ENCODE measurements around the gene ITGB1BP1.

Gene ITGB1BP1

GRCh38 chr2:9423922-9424272 lies 569 bp upstream of the ITGB1BP1 start:
- DNase-seq: no peak

GRCh38 chr2:9422321-9423099 lies 818 bp downstream of the ITGB1BP1 start:
- peak; percentile 48 for DNase-seq

GRCh38 chr2:9420495-9420894 lies 2.8 kb downstream of the ITGB1BP1 start:
- DNase-seq: no peak

- DNase-seq: no peak
Observed at GRCh38 chr2:9419541-9419940, 3.8 kb downstream of the ITGB1BP1 start.

- DNase-seq: no peak
Observed at GRCh38 chr2:9418746-9419145, 4.6 kb downstream of the ITGB1BP1 start.

DNA sequence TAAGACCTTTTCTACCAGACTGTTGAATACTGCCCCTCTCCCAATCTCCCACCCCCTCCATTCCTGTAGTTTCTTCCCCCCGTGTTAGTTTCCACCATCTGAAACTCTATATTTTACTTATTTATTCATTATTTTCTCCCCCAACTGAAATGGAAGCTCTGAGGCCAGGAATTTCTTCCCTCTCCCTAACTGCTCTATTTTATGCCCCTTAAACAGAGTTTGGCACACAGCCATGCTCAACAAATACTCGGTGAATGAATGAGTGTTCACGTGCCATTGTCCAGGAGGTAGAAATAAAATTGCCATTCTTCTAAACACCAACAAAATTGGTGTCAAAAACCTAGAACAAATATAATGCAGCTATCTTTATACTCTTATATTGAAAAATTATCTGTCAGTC lies 5.6 kb downstream of the ITGB1BP1 start:
- no peak for DNase-seq

DNA sequence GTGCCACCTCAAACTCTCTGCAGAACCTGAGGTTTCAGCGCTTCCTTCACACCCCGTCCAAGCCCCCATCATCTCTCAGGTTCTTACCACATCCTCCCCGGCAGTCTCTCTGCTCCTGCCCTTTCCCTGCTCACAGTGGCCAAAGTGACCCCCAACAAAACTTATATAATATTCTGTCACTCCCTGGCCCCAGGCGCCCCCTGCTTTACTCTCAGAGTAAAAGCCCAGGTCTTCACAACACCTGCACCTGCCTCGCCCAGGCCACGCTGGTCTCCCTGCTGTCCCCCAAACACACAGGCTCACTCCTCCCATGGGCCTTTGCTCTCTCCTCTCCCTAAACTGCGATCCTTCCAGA lies 6.4 kb downstream of the ITGB1BP1 start:
- no peak for DNase-seq

GRCh38 chr2:9416267-9416961 lies 6.9 kb downstream of the ITGB1BP1 start:
- no peak for DNase-seq

DNA sequence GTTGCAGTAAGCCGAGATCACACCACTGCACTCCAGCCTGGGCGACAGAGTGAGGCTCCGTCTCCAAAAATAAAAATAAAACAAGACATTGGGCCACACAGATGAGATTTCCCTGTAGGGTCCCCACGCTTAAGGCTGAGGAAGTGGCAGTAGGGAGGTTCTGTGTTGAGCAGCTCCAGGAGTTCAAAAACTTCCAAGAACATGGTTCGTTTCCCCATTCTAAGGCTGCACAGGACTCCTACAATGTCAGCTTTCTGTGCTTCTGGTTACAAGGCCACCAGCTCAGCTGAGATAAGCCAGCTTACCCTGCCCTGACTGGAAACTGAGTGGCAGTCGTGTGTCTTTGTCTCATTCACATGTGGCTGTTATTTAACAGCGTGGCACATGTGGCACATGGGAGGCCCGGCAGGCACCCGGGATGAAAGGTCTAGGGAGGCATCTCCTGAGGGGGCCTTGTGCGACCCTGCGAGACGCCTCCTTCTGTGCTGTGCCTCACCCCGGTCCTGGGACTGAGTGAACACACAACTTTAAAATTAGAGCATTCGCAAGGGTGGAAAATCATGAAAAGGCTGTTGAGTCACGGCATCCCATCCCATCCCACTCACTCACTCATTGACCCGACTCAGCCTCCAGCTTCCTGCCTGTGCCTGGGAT lies 7.7 kb downstream of the ITGB1BP1 start:
- no peak for DNase-seq

DNA sequence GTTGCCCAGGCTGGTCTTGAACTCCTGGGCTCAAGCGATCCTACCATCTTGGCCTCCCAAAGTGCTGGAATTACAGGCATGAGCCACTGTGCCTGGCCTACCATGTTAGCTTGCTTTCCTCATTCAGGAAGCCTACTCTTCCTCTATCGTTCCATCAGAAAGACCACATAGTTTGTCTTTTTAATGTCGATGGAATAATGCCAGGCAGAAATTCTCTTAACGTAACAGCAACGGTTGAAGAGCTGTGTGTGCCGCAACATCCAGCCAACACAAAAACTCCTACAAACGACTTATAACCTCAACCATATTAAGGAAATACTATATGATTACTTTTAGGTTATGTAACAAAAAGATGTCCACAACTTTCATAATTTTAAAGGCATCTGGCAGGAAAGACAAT lies 10.5 kb downstream of the ITGB1BP1 start:
- DNase-seq: no peak

GRCh38 chr2:9410108-9410507 lies 13.2 kb downstream of the ITGB1BP1 start:
- DNase-seq: no peak

DNA sequence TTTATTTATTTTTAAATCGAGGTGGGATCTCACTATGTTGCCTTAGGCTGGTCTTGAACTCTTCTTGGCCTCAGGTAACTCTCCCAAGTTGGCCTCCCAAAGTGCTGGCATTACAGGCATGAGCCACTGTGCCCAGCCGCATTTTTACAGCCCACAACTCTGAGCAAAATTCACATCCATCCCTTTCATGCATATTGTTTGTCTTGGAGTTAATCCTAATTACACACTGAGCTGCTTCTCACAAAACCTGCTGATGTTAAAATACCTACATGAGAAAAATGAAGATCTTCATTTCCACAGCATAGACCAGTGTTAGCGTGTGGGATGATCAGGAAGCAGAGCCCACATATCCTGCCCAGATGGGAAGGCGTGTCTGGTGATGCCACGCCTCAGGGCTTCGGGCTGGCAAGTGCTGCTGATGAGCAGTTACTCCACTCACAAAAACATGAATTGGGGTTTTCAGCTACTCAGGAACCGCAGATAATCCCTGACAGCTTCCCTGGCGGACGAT lies 14.6 kb downstream of the ITGB1BP1 start:
- DNase-seq: no peak

GRCh38 chr2:9407363-9407811 lies 15.9 kb downstream of the ITGB1BP1 start:
- DNase-seq: no peak

GRCh38 chr2:9406529-9407362 lies 16.6 kb downstream of the ITGB1BP1 start:
- DNase-seq: no peak

- no peak for DNase-seq
Observed at GRCh38 chr2:9405636-9406035, 17.7 kb downstream of the ITGB1BP1 start.

GRCh38 chr2:9404451-9404850 lies 18.9 kb downstream of the ITGB1BP1 start:
- no peak for DNase-seq

- DNase-seq: no peak
Observed at GRCh38 chr2:9403924-9404323, 19.4 kb downstream of the ITGB1BP1 start.

DNA sequence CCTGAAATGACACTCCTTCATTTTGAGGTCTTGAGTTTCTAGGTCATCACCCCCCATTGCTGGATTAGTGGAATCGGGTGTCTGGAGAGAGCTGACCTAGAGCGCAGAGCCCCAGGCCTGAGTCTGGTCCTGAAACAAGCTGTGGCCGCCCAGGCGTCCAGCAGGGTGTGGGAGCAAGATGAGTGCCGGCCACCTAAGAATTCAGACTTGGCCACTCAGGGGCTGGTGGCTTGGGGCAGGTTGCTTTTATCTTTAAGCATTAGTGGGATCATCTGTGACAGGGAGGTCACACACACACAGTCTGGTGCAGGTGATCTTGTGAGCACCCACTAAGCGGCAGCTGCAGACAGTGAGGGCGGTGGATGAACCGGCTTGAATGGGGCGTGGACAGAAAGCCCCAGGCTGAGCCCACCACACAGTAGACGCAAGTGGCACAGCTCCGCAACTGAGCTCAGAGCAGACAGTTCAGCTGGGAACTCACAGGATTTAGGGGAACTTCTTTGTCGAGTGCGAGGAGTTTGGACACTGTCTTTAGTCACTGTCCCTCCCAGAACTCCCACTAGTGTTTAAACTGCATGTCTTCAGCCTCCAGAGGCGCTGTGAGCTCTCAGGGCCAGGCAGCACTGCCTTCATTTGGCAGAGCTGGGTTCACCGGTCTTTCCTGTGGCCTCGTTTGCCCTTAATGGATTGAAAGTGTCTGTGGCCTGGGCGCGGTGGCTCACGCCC lies 21.5 kb downstream of the ITGB1BP1 start:
- DNase-seq: no peak

DNA sequence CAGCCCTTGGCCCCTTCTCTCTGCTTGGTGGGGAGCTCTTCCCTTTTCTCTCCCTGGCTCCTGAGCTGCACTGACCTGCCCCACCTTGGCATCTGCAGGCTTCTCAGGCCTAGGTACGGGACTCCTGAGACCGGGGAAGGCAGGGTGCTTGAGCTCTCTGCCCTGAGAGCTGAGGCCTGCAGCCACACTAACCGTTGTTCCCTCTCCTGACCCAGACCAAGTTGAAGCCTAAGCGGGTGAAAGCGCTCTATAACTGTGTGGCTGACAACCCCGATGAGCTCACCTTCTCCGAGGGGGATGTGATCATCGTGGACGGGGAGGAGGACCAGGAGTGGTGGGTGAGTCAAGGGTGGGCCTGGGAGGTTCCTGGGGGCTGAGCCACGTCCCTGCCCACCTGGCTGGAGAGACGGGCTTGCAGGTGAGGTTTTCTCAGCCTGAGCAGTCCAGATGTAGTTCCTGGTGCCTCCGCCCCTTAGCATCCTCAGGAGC lies 22.2 kb downstream of the ITGB1BP1 start:
- no peak for DNase-seq

DNA sequence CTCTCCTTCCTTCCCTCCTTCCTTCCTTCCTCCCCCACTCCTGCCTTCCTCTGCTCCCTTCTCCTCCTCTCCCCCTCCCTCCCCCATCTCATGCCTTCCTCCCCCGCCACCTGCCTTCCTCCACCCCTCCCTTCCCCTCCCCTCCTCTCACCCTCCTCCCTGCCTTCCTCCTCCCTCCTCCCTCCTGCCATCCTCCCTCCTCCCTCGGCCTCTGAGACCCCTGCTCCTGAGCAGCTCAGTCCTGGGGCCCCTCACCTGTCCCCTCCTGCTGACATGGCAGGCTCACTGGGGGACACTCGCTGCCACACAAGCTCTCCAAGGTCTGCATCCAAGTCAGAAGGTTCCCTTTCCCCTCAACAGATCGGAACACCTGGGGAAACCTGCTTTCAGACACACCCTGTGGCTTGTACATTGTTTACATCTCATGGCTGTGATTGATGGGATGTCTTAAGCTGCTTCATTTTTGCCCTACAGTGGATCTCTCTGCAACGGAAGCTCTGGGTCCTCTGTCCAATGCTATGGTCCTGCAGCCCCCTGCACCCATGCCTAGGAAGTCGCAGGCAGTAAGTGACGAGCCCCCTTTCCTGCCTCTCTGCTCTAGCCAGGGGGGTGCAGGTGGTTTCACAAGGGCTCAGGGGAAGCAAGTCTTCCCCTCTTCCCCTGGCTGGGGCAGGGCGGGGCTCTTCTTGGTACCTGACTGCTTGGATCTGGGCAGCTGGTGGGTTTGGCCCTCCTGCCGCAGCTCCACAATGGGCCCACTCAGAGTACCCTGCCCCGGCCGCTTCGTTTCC lies 22.9 kb downstream of the ITGB1BP1 start:
- DNase-seq: peak; percentile 36
